Psoas muscle (tissue), 8 donors: ENCODE results near the gene PAQR4. TPM values are rescaled to one million over a fixed set of nuclear protein-coding genes. Genes with fewer than 3 reads are reported as not detected.

Source experiments
- ATAC-seq, 4 donors: fragments of 200-7000 bp; cut with Tn5 transposase; one replicate each; pipeline ENCODE4 v1.9.1; 2020; ENCODE audit warnings: moderate library complexity in 3 of 4, mild to moderate bottlenecking in 2 of 4
- DNase-seq, 2 donors: peaks; one replicate each; pipeline ENCODE4 v3.0.0-alpha.2; 2020
- H3K27ac ChIP-seq: fragments of 200-600 bp; one replicate; pipeline ENCODE4 v1.8.0; 2022
- H3K27me3 ChIP-seq, 3 donors: fragments of 200-600 bp in 1 of 3; one replicate each; pipeline versions ENCODE4 v1.6.1 to v1.8.0; 2013 to 2022; ENCODE audit warnings: low read length in 2 of 3, mild to moderate bottlenecking in 2 of 3, moderate library complexity in 1 of 3; ENCODE audit not compliant: insufficient read depth in 3 of 3
- H3K36me3 ChIP-seq, 2 donors: fragments of 200-600 bp in 1 of 2; one replicate each; pipeline versions ENCODE4 v1.6.1 to v1.8.0; 2013 to 2022; ENCODE audit warnings: low read depth in 1 of 2, mild to moderate bottlenecking in 1 of 2, moderate library complexity in 1 of 2; ENCODE audit not compliant: insufficient read depth in 1 of 2
- H3K4me1 ChIP-seq: fragments of 200-600 bp; one replicate; pipeline ENCODE4 v1.8.0; 2022
- H3K4me3 ChIP-seq: fragments of 200-600 bp; one replicate; pipeline ENCODE4 v1.8.0; 2022; ENCODE audit warnings: mild to moderate bottlenecking
- H3K9me3 ChIP-seq: fragments of 200-600 bp; one replicate; pipeline ENCODE4 v1.8.0; 2022
- CTCF ChIP-seq: fragments of 200-600 bp; IDR thresholded peaks from one replicate; pipeline ENCODE4 v1.8.0; 2022; ENCODE audit warnings: antibody characterized with exemption
- WGBS, 3 donors: extraction: QIAGEN DNeasy Blood & Tissue Kit; methylation state at CpG; one replicate each; pipeline versions ENCODE4 v1.1.6 to v1.1.7; 2013; 5-methylcytosine and 5-hydroxymethylcytosine counted together
- intact Hi-C, 2 donors: fragments of 100-400 bp; cut with DNase I; formaldehyde crosslinking; loops; one replicate each; pipeline versions ENCODE4 v1.11.0 to v1.14.2; 2022
- polyA plus RNA-seq, 3 donors: library from polyadenylated mRNA; stranded (reverse); fragments of 200-250 nt; gene quantifications; one replicate each; pipeline ENCODE4 v1.2.3, GENCODE V29; 2013
- total RNA-seq, 4 donors: library from RNA; stranded (reverse); fragmentation: NEBNext Ultra II Directional in 2 of 4; extraction: Animal tissue kit (Norgen Biotek cat#: 25700) in 2 of 4; gene quantifications; one replicate each; pipeline versions ENCODE4 v1.2.1 to v1.2.4, GENCODE V29; 2021 to 2023
- donor health status: healthy with polysubstance abuse.
- donor health status: DM: no; HTN: no; CAD: no; lungs with moderate emphysema.
- donor health status: Bipolar disorder and iron deficiency.
- donor health status: healthy.
- donor health status: DM: yes; HTN: yes; CAD: no.
- donor health status: DM: no; HTN: no; CAD: no.
- donor health status: DM: no; HTN: no; CAD: no.
- donor health status: DM: yes; HTN: yes; CAD: no.

PAQR4 gene
- total and polyA plus RNA-seq, 7 donors: 4.6 to 26.1 (median 12.3) TPM

GRCh38 chr16:2973605-2974318 lies 4.6 kb downstream of the PAQR4 start:
- H3K9me3 ChIP-seq: no peaks in the 10 kb centered on the region
- H3K36me3 ChIP-seq: no peaks in the 10 kb centered on the region
- TF ChIP-seq CTCF: no peak
- no peak for ATAC-seq
- WGBS, 3 donors: 31 to 47% (median 41%) methylated on average over 17 of the region's 17 CpGs
- H3K4me3 ChIP-seq: no peak overlapping the region
- no peak for DNase-seq
- H3K4me1 ChIP-seq: peaks cover 10% of the 10 kb centered on the region
- intact Hi-C loops: no loop called here
- H3K27me3 ChIP-seq: peaks cover 0 to 2% (median 0%) of the 10 kb centered on the region in 3 donors
- H3K27ac ChIP-seq: no peak overlapping the region

GRCh38 chr16:2974319-2975056 lies 5.3 kb downstream of the PAQR4 start:
- DNase-seq (no peak), ATAC-seq (no peak)
- H3K27ac ChIP-seq: no peak overlapping the region
- H3K4me1 ChIP-seq: peaks cover 10% of the 10 kb centered on the region
- H3K9me3 ChIP-seq: no peaks in the 10 kb centered on the region
- no peak for TF ChIP-seq CTCF
- H3K27me3 ChIP-seq: peaks cover 0 to 4% (median 2%) of the 10 kb centered on the region in 3 donors
- WGBS, 3 donors: 56 to 75% (median 74%) methylated on average over 15 of the region's 15 CpGs
- H3K36me3 ChIP-seq: no peaks in the 10 kb centered on the region
- no peak overlapping the region for H3K4me3 ChIP-seq
- intact Hi-C loops: no loop called here

- ATAC-seq (no peak), DNase-seq (no peak)
- Histone ChIP-seq H3K9me3 (no peaks in the 10 kb centered on the region), H3K4me1 (peaks cover 7% of the 10 kb centered on the region), H3K36me3 (no peaks in the 10 kb centered on the region), H3K4me3 (no peak overlapping the region), H3K27ac (no peak overlapping the region), H3K27me3 (peaks cover 0 to 6% (median 2%) of the 10 kb centered on the region in 3 donors)
- intact Hi-C loops: no loop called here
- TF ChIP-seq CTCF: no peak
- 94 to 96% (median 96%) methylated on average over 28 of the region's 28 CpGs for WGBS, 3 donors
Observed at GRCh38 chr16:2975161-2975795, 6.1 kb downstream of the PAQR4 start.

- no peak for DNase-seq
- peaks cover 0 to 6% (median 2%) of the 10 kb centered on the region in 3 donors for H3K27me3 ChIP-seq
- no peak for TF ChIP-seq CTCF
- ATAC-seq: no peak
- no peaks in the 10 kb centered on the region for H3K36me3 ChIP-seq
- H3K9me3 ChIP-seq: no peaks in the 10 kb centered on the region
- H3K4me1 ChIP-seq: no peaks in the 10 kb centered on the region
- intact Hi-C loops: no loop called here
- no peak overlapping the region for H3K27ac ChIP-seq
- no peak overlapping the region for H3K4me3 ChIP-seq
- WGBS, 3 donors: 43 to 51% (median 44%) methylated on average over 7 of the region's 7 CpGs
Observed at GRCh38 chr16:2976201-2976600, 7.1 kb downstream of the PAQR4 start.
